HG03196 (cell line): ENCODE results near the gene DAZL.
"Not testable (repeated sequence)": the region's sequence is repeated elsewhere in the genome, so short reads cannot be mapped to it uniquely, and the experiment has no call there.

Experiments
- ATAC-seq: cut with Tn5 transposase; IDR thresholded peaks from one replicate; pipeline ENCODE4 v1.9.1; 2021; ENCODE audit not compliant: unreplicated experiment

Gene DAZL

GRCh38 chr3:16604887-16605602 is at the start of gene DAZL:
Gene DAZL, minus strand, starts transcription at chr3:16605423. Its CDS starts 218 bp downstream, at chr3:16605205.
- ATAC-seq, result no peak

DNA sequence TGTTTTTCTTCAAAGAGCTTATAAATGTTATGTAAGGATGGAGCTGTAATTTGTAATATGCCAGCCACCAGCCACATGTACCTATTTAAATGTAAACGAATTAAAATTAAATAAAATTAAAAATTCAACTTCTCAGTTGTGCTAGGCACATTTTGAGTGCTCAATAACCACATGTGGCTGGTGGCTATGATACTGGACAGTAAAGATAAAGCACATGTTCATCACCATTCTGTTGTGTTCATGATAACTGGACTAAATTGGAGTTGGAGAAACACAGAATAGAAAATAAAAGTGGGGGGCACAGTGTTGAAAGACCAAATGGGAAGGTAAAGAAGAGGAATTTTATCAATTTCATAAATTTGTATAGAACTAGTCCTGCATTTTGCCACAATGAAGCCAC is 49.8 kb upstream of the DAZL start:
- no peak for ATAC-seq

GRCh38 chr3:16653712-16654111 is 48.5 kb upstream of the DAZL start:
- no peak for ATAC-seq

- ATAC-seq, result no peak
Measured at GRCh38 chr3:16647668-16648067, 42.4 kb upstream of the DAZL start.

DNA sequence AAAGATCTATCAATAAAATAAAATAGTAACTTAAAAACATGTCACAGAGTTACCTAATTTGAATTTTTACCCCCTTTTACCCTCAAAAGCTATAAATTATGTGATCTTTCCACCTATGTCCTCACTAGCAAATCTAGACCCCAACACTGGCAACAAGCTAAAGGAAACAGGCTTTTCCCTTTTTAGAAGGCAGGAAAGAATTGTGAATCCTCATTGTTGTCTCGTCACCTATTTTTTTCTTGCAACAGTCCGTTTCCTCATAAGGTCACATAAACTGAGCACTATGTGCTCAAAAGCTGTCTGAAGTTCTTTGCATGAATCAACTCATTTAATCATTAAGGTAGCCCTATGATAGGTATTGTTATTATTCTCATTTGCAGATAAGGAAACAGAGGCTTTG is 34.6 kb upstream of the DAZL start:
- no peak for ATAC-seq

- no peak for ATAC-seq
Measured at GRCh38 chr3:16633948-16634347, 28.7 kb upstream of the DAZL start.

GRCh38 chr3:16632395-16632794 is 27.2 kb upstream of the DAZL start:
- ATAC-seq, result no peak

- no peak for ATAC-seq
Measured at GRCh38 chr3:16618721-16619120, 13.5 kb upstream of the DAZL start.

DNA sequence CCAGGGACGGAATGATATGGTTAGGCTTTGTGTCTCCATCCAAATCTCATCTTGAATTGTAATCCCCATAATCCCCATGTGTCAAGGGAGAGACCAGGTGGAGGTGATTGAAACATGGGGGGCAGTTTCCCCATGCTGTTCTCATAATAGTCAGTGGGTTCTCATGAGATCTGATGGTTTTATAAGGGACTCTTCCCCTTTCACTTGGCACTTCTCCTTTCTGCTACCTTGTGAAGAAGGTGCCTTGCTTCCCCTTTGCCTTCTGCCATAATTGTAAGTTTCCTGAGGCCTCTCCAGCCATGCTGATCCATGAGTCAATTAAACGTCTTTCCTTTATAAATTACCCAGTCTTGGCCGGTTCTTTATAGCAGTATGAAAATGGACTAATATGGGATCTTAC is 11.9 kb upstream of the DAZL start:
- ATAC-seq, result not testable (repeated sequence)

- ATAC-seq, result no peak
Measured at GRCh38 chr3:16616083-16616482, 10.9 kb upstream of the DAZL start.

GRCh38 chr3:16614033-16615031 is 9.1 kb upstream of the DAZL start:
- no peak for ATAC-seq

DNA sequence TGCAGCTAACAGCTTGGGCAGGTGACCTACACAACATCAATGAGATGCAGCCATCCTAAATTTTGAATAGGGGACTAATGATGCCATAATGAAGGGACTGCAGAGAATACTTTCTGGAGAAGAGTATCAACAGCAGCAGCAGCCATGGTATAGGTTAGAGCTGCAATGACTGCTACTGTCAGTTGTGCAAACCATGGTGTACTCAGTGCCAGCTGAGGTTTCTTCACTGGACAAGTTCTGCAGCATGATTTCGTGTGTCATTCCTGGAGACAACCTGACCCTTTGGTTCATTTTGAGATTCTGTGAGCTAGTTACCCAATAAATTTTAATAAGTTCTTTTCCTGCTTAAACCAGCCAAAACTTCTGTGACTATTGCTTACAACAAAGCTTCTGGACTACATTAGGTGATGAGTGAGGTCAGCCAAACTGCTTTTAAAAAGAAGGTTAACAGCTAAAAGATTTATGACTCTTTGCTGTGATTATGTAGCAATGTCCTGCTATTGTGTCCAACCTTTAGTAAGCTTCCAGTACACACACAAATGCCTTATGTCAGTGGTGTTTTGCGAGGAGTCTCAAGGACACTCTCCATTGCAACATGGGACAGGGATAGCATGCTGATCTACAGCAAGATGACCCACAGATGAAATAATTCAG is 4.8 kb upstream of the DAZL start:
- ATAC-seq, result no peak

DNA sequence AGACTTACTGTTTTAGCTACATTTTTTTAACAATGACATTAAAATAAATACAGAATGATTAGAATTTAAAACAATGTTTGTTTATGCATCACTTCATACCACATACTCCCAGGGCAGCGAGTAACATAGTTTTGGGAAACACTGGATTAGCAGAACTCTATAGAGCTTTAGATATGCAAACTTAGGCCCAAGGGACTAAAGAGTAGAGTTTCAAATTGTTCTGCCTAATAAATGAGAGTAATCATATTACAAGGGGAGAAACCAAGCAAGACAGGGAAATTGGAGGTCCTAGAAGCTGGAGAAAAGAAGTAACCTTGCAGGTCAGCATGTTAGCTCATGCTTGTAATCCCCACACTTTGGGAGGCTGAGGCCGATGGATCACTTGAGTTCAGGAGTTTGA is 3.6 kb upstream of the DAZL start:
- no peak for ATAC-seq

DNA sequence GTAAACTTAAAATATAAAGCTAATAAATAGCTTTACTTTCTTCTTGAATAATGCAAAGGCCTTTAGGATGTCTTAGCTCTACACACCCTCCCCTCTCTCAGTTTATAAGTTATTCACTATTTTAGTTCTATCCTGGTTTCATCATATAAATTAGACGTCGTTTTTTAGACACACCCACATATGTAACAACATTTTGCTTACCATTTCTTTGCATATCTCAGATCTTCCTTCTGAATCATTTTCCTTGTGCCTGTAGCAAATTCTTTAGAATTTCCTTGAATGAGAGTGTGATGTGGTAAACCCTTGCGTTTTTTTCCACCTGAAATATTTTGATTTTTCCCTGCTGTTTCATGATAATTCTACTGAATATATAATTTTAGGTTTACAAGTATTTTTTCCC is 2.5 kb upstream of the DAZL start:
- no peak for ATAC-seq

DNA sequence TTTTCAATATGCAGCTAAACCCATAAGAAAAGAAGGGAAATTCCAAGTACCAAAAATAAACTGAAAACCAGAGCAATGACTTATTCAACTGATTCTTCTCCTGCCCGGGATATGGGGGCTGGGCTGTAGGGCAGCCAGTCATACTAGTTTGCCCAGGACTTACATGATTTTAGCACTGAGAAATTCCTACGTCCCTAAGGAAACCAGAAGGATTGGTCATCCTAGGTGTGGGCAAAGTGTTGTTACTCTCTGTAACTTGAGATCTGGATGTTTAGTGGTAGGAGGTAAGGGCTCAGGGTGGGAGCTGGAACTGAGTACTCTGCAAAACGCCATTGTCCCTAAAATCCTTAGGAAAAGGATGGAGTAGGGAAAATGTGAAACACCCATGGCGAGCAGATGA is 1.2 kb upstream of the DAZL start:
- no peak for ATAC-seq

DNA sequence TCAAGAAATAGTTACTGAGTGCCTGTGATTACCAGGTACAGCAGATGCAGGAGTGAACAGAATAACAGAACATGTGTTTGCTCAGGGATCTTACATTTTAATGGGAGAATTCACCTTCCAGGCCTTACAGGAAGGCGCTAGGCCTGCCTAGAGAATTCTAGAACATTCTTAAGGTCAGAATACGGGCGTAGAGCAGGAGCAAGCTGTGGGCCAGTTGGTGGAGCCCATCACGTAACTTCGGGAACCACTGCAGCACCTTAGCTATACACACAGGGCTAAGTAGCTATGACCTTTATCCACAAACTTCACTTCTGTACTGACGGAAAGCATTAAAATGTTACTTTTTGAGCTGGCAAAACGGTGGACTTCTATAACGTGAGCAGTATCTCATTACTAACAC is 743 bp upstream of the DAZL start:
- ATAC-seq, result no peak

- no peak for ATAC-seq
Measured at GRCh38 chr3:16604433-16604832, 790 bp downstream of the DAZL start.

- ATAC-seq, result no peak
Measured at GRCh38 chr3:16601537-16602005, 3.7 kb downstream of the DAZL start.

- no peak for ATAC-seq
Measured at GRCh38 chr3:16600780-16601536, 4.3 kb downstream of the DAZL start.

DNA sequence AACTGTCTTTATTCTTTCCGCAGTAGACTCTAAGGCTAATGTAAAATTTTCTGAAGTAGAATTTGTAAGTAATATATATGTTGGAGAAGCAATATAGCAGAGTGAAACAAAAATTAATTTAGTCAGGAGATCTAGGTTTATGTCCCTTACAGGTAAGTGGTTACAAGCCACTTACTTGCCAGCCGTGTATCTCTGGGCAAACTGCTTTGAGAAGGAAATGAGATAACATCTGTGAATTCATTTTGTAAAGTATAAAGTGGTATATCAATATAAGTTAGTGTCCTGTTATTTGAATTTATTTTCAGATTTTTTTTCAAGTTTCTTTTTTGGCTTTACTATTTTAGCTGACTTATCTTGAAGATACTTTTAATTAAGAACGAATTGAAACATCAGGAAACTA is 5.5 kb downstream of the DAZL start:
- no peak for ATAC-seq
